Measurements from ENCODE around the gene BUD31. TPM values are rescaled to one million over a fixed set of nuclear protein-coding genes. Genes with fewer than 3 reads are reported as not detected.

BUD31 gene
- total and polyA plus RNA-seq, 2 of the 4 experiments (the other 2 are of a cell fraction) = 72.6 to 97.2 TPM

- ATAC-seq (ENCODE audit: low read depth) = no peak
- in situ Hi-C loops (cut with MboI; ENCODE audit: low sequenced_read_pairs) = no loop called here
Measured at GRCh38 chr7:99372275-99373090, 36.3 kb upstream of the BUD31 start.

More at GRCh38 chr7:99372275-99373090, 36.3 kb upstream of the BUD31 start:
- BruUV-seq (replicated peaks) = no TSS peak
- Histone ChIP-seq H3K9me3 (ENCODE audit: control insufficient read depth, insufficient read depth, low read length) (no peaks in the 10 kb centered on the region), H3K4me3 (ENCODE audit: insufficient read depth, low read depth, low read length) (no peak overlapping the region), H2AK5ac (ENCODE audit: low read depth, low read length) (peak overlapping the region; percentile 57; the same call in 1 of the 2 replicates), H2AK9ac (replicated peaks; ENCODE audit: low read depth, low read length, poor library complexity) (no peak overlapping the region), H2BK15ac (ENCODE audit: low read depth, low read length) (no peak overlapping the region), H3K27ac (ENCODE audit: insufficient read depth, low read length) (peak overlapping the region; percentile 7; the same call in 1 of the 2 replicates), H3K23ac (ENCODE audit: low read depth, low read length) (0 out of 2 replicates have a peak overlapping the region, but pooled peaks have one; percentile 38), H2BK5ac (ENCODE audit: low read depth, low read length, poor library complexity, severe bottlenecking) (peak overlapping the region; percentile 4), H3K9me1 (ENCODE audit: insufficient read depth, low read length) (peaks cover 4% of the 10 kb centered on the region; the same call in 1 of the 2 replicates), H3K18ac (ENCODE audit: low read depth, low read length) (no peak overlapping the region), H2BK20ac (ENCODE audit: low read depth, low read length) (no peak overlapping the region), H3K27me3 (ENCODE audit: control insufficient read depth, insufficient read depth, low read length) (no peaks in the 10 kb centered on the region), H3K56ac (ENCODE audit: extremely low read depth, insufficient read depth, low read length) (no peak overlapping the region), H3K4ac (ENCODE audit: low read depth, low read length) (peak overlapping the region; percentile 12), H4K20me1 (ENCODE audit: insufficient read depth, low read length) (peaks cover 8% of the 10 kb centered on the region; the same call in 1 of the 2 replicates), H3K4me2 (ENCODE audit: low read depth, low read length) (peak overlapping the region; percentile 40), H3K79me1 (ENCODE audit: low read depth in 1 of 2, low read length in 2 of 2) (peaks cover 4 to 36% of the 10 kb centered on the region in 2 experiments), H3K14ac (replicated peaks; ENCODE audit: low read depth, low read length) (no peak overlapping the region), H3K9ac (ENCODE audit: low read depth, low read length) (no peak overlapping the region), H4K91ac (ENCODE audit: insufficient read depth, low read depth, low read length) (peak overlapping the region; percentile 19; the same call in 1 of the 2 replicates), H3K4me1 (ENCODE audit: control insufficient read depth, insufficient read depth, low read length) (peaks cover 8% of the 10 kb centered on the region), H2AFZ (replicated peaks; ENCODE audit: low read length, poor library complexity) (peak overlapping the region; percentile 82), H3K36me3 (ENCODE audit: control insufficient read depth, insufficient read depth, low read length) (no peaks in the 10 kb centered on the region; the same call in 1 of the 2 replicates), H4K5ac (ENCODE audit: low read depth, low read length) (peak overlapping the region; percentile 19; the same call in 1 of the 2 replicates), H4K8ac (ENCODE audit: low read depth in 2 of 2, low read length in 2 of 2) (peak overlapping the region in 1 of 2 experiments; percentile 80; a peak in 1 of 4 replicates), H2BK120ac (ENCODE audit: low read depth, low read length) (peak overlapping the region; percentile 56; the same call in 1 of the 2 replicates)
- 45% methylated on average over 6 of the region's 21 CpGs; no CpG with 5 or more reads in 1 of the 2 experiments for WGBS, 2 experiments (ENCODE audit: extremely low coverage in 2 of 2, insufficient read length in 1 of 2)
- POLR2A ChIA-PET (ENCODE audit: unreplicated experiment) = no interaction called here
- CTCF ChIA-PET = interaction anchor here (0.5 to 1.4 kb wide), 2 partner anchors 11 to 42 kb away, joined by 3 to 4 read pairs; no protein-coding TSS in a partner anchor
- dilution Hi-C loops (cut with HindIII; ENCODE audit: low sequenced_read_pairs, unreplicated experiment) (no loop called here), intact Hi-C loops (cut with micrococcal nuclease) (no loop called here)
- TF ChIP-seq CEBPB (IDR thresholded peaks at IDR 0.05; ENCODE audit: low read depth, low read length) (peak; percentile 85), SMC3 (IDR thresholded peaks at IDR 0.05; ENCODE audit: low read depth, low read length) (no peak), MXI1 (IDR thresholded peaks at IDR 0.05; ENCODE audit: borderline replicate concordance, low read depth, low read length) (no peak)
- DNase-seq = peak; percentile 47

All from IMR-90 (cell line).